ENCODE measurements around the gene NLK.
"Not testable (repeated sequence)": the region's sequence is repeated elsewhere in the genome, so short reads cannot be mapped to it uniquely, and the experiment has no call there.

The NLK gene

DNA sequence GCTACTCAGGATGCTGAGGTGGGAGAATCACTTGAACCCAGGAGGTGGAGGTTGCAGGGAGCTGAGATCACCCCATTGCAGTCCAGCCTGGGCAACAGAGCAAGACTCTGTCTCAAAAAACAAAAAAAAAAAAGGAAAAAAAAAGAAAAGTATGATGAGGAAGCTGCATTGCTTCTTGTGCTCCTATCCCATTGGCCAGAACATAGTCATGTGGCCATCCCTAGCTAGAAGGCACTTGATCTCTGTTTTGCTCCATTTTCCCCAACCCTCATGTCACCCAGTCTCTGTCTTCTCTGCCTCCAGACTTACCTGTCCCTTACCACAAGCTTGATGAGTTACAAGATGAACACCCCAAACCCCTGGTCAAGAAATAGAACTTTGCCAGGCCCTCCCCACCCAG lies 163.8 kb downstream of the NLK start:
- DNase-seq = no peak

DNA sequence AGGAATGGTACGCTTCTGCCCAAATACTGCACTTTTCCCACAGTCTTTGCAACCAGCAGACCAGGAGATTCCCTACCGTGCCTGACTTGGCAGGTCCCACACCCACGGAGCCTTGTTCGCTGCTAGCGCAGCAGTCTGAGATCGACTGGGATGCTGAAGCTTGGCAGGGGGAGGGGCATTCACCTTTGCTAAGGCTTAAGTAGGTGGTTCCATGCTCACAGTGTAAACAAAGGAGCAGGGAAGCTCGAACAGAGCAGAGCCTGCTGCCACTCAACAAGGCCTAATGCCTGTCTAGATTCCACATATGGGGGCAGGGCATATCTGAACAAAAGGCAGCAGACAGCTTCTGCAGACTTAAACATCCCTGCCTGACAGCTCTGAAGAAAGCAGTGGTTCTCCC lies 169.3 kb downstream of the NLK start:
- no peak for DNase-seq

DNA sequence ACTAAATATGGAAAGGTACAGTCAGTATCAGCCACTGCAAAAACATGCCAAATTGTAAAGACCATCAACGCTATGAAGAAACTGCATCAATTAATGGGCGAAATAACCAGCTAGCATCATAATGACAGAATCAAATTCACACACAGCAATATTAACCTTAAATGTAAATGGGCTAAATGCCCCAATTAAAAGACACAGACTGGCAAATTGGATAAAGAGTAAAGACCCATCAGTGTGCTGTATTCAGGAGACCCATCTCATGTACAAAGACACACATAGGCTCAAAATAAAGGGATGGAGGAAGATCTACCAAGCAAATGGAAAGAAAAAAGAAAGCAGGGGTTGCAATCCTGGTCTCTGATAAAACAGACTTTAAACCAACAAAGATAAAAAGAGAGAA lies 171.1 kb downstream of the NLK start:
- not testable (repeated sequence) for DNase-seq

DNA sequence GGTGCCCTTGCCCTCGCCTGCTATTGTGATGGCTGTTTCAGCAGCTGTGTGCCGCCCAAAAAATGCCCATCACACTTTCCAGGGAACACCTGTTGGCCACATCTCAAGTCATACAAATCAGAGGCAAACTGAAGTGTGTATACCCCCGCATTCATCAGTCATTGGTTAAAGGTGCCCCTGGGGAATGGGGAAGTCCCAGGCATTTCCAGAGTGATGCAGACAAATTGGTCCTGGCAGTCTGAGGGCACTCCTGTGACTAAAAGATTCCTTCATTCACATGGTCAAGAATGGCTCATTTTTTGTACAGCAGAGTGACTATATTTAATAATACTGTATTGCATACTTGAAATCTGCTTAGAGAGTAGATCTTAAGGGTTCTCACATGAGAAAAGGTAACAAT lies 173.6 kb downstream of the NLK start:
- DNase-seq = no peak

DNA sequence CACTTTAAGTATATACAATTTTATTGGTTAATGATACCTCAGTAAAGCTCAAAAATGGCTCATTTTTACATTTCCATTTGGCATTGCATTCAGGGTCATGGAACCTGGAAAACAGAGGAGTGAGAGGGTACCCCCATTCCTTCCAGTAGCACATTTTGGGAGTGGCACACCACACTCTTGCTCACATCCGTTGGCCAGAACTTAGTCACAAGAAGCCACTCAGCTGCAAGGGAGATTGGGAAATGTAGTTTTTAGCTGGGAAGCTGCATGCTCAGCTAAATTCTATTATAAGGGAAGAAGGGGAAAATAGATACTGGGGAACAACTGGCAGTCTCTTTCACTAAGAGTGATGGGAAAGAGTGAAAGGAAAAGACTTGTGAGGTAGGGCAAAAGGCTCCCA lies 174.1 kb downstream of the NLK start:
- no peak for DNase-seq

DNA sequence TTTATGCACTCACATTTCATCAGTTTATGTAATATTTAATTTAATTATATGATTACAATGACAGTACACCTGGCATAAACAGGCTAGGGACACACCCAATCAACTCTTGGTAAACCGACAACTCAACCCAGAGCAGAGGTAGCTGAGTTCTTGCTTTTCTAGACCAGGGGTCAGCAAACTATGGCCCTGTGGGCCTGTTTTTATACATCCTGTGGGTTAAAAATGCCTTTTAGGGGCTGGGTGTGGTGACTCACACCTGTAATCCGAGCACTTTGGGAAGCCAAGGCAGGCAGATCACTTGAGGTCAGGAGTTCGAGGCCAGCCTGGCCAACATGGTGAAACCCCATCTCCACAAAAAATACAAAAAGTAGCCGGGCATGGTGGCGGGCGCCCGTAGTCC lies 177.3 kb downstream of the NLK start:
- no peak for DNase-seq

DNA sequence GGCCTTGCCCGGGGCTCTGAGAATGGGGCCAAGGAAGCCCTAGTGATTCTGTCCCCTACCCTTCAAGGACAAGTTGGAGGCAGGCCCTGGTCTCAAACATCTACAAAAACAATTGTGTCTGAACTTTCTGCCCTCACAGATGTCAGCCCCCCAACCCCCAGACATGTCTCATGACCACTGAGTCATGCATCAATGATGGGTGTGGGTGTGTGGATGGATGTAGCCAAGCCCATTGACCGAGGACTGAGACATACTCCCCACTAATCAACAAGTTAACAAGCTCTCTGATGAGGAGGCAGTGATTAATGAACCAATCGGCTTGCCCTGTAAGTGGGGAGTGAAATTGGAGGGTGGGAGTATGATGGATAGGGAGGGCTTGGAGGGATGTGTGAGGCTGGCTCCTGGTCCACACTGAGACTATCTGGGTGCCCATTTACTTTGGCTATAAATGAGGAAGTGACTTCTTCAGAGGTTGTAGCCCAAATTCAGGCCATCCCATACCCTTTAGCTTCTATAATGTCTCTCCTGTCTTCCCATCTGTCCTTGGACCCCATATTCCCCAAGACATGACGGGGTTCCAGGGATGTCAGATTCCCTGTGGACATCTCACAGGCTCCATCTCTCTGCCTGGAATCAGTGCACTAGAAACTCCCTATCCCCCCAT lies 179.4 kb downstream of the NLK start:
- no peak for DNase-seq

DNA sequence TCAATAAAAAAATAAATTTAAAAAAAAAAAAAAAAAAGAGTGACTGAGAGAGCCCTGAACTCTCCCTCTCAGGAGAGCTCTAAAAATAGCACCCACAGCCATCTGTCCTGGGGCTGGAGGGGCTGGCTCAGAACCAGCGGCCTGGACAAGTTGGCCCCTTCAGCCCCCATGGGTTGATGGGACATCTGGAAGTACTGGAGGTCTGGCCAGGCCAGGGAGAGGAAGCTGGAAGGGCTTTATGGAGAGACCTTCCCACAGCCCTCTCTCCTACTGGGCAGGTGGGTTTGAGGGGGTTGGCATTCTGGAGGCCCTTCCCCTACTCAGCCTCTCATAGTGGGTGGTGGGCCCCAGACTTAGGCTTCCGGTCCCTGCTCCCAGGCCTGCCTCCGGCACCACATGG lies 182.8 kb downstream of the NLK start:
- DNase-seq = no peak

DNA sequence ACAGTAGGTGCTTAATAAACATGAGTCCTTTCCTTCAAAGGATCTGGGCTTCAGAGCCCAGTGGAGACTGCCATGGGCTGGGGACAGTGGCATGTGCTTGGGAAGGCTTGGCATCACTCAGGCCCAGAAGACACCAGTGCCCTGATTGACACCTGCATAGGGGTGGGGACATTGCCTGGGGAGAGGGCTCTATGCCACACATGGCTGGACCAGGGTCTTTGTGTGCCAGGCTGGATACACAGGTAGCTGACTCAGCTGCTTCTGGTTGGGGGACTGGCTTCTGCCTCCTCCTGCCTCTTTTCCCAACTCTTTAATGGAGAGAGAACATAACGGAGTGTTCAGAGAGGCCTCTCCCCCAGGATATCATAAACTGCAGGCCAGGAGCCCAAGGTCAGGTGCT lies 183.4 kb downstream of the NLK start:
- no peak for DNase-seq

DNA sequence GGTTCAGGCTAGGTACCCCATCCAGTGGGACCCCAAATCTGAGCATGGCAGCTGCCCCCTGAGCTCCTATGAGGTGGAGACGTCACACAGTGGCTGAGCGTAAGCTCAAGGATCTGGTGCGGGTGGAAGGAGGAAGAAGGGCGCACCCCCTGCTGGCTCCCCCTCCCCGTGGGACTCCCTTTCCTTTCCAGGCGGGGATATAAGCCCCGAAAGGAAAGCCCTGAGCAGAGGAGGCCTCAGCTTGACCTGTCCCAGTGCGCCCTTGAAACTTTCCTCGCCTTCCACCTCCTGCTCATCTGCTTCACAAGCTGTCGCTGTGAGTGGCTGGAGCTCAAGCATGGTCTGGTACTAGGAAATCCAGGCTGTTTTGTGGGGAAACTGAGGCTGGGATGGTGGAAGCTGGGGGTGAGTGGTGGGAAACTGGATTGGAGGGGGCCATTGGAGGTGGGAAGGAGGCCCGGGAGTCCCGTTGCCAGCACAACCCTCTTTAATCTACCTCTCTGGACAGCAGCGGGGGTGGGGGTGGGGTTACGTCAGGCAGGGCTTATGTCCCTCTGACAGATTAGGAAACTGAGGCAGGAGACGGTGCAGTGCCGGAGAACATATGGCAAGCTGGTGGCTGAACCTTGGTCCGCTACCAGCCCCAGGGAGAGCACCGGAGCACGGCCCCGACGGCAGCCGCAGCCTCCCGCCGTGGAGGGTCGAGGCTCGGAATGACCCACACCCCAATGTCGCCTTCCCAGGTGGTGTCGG lies 184.3 kb downstream of the NLK start:
- no peak for DNase-seq

DNA sequence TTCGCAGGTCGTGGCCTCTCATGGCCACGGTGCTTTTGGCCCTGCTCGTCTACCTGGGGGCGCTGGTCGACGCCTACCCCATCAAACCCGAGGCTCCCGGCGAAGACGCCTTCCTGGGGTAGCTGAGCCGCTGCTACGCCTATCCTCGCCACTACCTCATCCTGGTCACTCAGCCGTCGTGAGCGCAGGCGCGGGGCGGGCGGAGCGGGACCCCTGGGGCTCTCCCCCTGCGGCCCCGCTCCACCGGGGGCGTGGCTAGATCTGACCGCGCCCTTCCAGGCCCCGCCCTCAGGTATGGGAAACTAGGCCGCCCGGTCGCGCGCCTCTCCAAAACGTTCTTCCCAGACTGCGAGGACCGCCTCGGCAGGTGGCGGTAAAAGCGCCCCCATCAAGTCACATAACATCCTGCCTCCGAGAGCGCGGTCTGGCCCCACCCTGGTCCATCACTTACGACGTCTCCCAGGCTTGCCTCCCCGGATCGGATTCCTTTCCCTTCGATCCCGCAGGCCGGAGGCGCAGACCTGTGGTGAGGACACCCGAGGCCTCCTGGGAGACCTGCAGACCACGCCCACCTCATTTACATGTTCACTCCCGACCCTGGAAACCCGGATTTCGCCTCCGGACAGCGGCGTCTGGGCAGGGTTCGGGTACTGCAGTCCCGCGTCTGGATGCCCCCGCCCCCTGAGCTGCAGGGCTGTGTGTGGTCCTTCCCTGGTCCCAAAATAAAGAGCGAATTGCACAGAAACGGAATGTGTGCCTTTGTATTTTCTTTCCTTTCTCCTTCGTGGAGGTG lies 185.0 kb downstream of the NLK start:
- DNase-seq = peak; percentile 95

DNA sequence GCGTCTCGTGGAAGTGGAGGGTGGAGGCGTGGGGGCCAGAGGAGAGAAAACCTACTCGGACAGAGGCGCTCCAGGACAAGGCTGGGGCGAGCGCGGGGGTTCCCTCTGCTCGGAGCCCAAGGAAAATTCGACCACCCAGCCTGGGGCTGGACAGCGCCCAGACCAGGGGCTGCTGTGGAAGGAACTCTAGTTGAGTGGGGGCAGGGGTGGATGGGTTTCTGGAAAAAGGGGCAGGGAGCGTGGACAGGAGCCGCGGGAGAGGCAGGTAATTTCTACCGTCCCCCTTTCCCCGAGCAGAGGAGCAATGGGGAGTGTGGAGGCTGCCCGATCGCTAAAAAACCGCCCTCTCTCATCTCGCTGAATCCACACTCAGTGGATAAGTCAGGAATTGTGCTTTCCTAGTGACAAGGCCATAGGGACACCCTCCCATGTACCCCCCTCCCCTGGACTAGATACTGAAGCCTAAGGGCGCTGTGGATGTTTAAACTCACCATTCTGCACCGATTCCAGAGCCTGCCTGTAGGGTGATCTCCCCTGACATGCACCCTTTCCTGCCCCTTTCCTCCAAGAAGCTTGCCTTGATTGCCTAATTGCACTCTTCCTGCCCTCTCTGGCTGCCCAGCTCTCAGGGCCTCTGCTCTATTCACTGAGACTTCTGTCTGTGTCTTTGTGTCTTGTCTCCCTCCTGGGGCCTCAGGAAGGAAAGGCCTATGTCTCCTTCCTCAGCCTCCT lies 185.8 kb downstream of the NLK start:
- no peak for DNase-seq

DNA sequence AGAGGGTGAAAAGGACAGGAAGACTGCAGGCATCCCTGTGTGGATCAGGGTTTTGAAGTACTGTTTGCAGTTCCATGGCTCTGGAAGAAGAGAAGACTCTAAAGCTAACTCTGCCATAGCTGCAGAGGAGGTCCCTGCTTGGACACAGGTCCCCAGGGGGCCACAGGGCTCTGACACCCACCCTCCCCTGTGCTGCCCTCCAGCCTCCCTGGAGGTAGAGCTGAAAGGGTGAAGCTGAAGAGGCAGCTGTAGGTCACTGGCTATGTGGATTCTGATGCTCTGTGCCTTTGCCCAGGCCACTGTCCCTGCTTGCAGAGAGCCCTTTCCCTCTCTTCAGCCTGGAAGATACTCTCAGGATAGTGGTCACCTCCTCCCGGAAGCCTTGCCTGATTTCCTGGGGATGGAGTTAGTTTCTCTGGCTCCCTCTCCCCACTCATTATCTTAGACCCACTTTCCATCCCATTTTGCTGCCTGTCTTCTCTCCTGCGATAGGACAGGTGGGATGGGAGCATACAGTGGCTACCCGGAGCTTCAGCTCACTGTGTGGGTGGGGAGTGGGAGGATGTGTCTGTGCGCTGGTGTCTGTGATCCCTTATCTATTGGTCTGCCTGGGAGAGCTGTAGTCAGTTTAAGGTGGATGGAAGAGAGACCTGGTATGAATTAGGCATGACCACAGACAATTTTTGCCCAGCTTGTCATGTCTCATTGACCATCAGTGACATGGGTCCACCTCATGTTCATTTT lies 186.7 kb downstream of the NLK start:
- DNase-seq = no peak

DNA sequence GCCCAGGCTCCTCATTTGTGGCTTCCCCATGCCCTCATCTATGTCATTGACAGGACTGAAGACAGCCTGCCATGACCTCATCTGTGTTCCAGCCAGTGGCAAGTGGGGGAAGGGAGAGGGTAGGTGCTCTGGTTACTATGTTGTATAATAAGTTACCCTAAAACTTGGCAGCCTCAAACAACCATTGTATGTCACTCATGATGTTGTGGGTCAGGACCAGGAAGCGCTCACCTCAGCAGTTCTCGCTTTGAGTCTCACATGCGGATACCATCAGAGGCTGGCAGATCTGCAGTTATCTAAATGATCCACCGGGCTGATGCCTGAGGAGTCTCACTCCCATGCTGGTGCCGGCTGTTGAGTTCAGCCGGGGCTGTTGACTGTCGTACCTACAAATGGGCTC lies 187.5 kb downstream of the NLK start:
- no peak for DNase-seq

DNA sequence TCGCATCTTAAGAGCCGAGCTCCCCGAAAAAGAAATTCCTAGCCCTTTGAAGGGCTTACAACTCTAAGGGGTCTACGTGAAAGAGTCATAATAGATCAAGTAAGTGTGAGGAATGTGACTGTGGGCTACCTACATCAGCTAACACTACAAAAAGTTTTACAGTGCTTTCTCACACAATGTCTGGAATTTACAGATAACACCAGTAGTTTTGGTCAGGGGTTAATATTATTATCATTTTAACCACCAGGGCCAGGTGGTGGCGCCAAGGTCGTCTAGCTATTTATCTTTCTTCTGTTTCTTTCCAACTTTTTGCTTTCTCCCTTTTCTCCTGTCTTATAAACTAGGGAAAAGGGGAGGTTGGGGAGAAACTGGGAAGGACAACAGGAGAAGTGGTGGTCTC lies 188.1 kb downstream of the NLK start:
- not testable (repeated sequence) for DNase-seq

DNA sequence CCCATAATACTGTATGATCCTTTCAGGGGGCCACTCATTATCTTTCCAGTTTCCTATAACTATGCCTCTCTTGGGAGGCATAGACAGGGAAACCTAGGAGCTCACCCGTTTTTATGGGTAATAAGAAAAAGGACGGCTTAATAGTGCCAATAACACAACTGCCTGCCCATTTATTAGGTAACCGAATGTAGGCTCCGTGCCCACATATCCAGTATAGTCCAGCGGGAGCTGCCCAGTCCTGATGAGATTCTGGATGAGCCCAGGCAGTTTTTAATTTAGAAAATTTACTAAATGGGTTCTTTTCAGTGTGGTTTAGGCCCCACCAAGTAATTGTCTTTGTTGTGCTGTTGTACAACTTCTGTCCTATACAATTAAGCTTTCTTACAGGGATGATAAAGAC lies 189.1 kb downstream of the NLK start:
- DNase-seq = not testable (repeated sequence)

DNA sequence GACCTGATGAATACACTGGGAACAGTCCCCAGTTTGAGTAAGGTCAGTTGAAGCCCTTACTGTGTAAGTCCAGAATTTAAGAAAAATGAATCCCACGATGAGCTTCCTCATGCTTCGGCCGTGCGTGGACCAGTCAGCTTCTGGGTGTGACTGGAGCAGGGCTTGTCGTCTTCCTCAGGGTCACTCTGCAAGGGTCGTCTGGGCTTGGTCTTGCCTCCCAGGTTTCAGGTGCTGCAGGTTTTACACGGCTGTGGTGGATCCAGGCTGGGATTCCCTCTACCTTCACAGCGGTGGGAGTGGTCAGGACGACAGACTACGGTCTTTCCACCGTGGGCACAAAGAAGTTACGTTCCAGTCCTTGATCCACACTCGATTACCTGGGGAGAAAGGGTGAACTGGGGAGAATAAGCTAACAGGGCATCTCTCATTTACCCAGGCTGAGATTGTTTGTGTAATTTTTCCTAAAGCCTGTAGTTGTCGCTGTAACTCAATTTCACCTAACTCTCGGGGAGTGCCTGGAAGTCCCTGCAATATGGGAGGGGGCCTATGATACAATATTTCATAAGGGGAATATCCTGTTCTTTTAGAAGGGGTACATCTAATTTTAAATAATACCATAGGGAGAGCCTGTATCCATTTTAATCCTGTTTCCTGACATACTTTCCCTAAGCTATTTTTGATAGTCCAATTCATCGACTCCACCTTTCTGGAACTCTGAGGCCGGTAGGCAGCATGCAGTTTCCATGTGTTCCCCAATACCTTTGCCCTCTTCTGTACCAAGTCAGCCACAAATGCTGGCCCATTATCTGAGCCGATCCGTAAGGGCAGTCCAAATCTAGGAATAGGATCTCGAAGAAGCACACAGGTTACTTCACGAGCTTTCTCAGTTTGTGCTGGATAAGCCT lies 190.7 kb downstream of the NLK start:
- DNase-seq = peak; percentile 53

DNA sequence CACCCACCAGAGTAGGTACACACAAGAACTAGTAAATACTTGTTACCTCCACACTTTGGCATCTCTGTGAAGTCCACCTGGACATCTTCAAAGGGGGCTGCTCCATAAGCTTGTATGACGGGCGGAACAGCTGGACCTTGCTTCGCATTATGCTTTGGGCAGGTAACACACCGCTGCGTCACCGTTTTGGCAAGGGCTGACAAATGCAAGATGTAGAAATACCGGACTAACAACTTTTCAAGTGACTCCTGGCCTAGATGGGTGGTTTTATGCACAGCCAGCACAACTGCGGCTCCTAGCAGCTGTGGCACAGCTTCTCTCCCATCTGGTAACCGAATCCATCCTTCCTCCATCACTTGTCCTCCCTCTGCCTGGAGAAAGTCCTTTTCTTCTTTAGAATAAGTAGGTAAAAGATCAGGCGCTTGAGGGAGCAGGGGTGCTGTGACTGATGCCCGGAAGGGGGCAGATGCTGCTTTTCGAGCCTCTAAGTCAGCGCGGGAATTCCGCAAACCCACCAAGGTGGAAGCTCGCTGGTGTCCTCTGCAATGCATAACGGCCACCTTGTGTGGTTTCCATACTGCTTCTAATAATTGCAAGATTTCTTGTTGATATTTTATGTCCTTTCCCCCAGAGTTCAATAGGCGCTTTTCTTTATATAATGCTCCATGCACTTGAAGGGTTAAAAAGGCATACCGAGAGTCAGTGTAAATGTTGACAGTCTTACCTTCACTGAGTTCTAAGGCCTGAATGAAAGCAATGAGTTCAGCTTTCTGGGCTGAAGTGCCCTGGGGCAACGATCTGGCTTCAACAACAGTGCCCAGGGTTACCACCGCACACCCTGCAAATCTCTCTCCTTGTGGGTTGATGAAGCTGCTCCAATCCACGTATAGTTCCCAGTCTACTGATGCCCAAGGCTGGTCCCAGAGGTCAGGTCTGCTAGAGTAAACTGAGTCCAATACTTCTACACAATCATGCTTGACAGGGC lies 191.7 kb downstream of the NLK start:
- DNase-seq = peak; percentile 91

DNA sequence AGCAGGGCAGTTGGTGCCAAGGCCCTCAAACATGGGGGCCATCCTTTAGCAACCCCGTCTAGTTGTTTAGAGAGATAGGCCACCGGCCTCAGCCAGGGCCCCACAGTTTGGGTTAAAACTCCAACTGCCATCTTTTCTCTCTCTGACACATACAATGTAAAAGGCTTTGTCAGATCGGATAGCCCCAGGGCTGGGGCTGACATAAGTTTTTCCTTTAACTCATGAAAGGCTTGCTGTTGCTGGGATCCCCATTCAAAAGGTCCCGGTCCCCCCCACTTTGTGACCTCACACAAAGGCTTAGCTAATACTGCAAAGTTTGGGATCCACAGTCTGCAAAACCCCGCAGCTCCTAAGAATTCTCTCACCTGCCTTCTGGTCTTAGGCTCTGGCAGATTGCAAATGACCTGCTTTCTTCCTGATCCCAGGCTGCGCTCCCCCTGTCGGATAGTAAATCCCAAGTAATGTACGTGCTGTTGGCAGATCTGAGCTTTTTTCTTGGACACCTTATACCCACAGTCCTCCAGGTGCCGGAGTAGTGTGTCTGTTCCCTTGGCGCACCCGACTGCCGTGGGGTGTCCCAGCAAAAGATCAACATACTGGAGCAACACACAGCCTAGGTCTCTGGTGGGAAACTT lies 192.7 kb downstream of the NLK start:
- DNase-seq = not testable (repeated sequence)

All from DMS79 treated with DMSO at 0.1 percent for 48 hours (cell line).